ENCODE data around the gene ACTMAP.

ACTMAP gene

GRCh38 chr19:40750058-40750873 lies at the start of gene ACTMAP:
TSS of gene ACTMAP (minus strand) at chr19:40750477. CDS start at chr19:40749803, 674 bp downstream.
- ChIA-PET POLR2A (ENCODE audit: low non-redundant PET) (interaction anchor here (0.5 to 1.0 kb wide), 8 partner anchors 8 to 87 kb away, joined by 3 to 7 read pairs (median 4); partner anchors contain the start of gene COQ8B), CTCF (interaction anchor here (0.7 kb wide), 2 partner anchors 9 to 150 kb away, joined by 3 to 6 read pairs; no protein-coding TSS in a partner anchor)
- peak within 1 kb of the TSS; percentile 95 for H3K27ac ChIP-seq

GRCh38 chr19:40799558-40800338 lies 49.5 kb upstream of the ACTMAP start:
- TF ChIP-seq CTCF (conservative IDR thresholded peaks at IDR 0.05; ENCODE audit: low read depth) = no peak
- DNase-seq (ENCODE audit: low spot score) = no peak
- ChIA-PET POLR2A (ENCODE audit: low non-redundant PET) (no interaction called here), CTCF (no interaction called here)
- H3K27ac ChIP-seq = peak overlapping the region; percentile 88

More at GRCh38 chr19:40750058-40750873, at the start of gene ACTMAP:
- DNase-seq (ENCODE audit: low spot score) = peak; percentile 100
- TF ChIP-seq CTCF (conservative IDR thresholded peaks at IDR 0.05; ENCODE audit: low read depth) = no peak

GRCh38 chr19:40798683-40799557 lies 48.6 kb upstream of the ACTMAP start, which contains the start of gene EGLN2:
TSS of gene EGLN2 (plus strand) at chr19:40799191. CDS start at chr19:40800573, 1,382 bp downstream.
- TF ChIP-seq CTCF (conservative IDR thresholded peaks at IDR 0.05; ENCODE audit: low read depth) = no peak
- peak; percentile 98 for DNase-seq (ENCODE audit: low spot score)
- CTCF ChIA-PET = interaction anchor here (0.6 kb wide), 2 partner anchors 97 to 349 kb away, joined by 3 to 7 read pairs; no protein-coding TSS in a partner anchor
- POLR2A ChIA-PET (ENCODE audit: low non-redundant PET) = interaction anchor here (1.1 kb wide), 1 partner anchor 21 kb away, joined by 3 read pairs; the partner anchor contains the start of gene RAB4B
- peak within 1 kb of the TSS; percentile 88 for H3K27ac ChIP-seq

GRCh38 chr19:40797963-40798682 lies 47.8 kb upstream of the ACTMAP start:
- no peak for DNase-seq (ENCODE audit: low spot score)
- peak overlapping the region; percentile 88 for H3K27ac ChIP-seq
- CTCF ChIA-PET = interaction anchor here (0.6 kb wide), 2 partner anchors 96 to 350 kb away, joined by 3 to 7 read pairs; no protein-coding TSS in a partner anchor
- TF ChIP-seq CTCF (conservative IDR thresholded peaks at IDR 0.05; ENCODE audit: low read depth) = peak; percentile 60
- POLR2A ChIA-PET (ENCODE audit: low non-redundant PET) = interaction anchor here (1.1 kb wide), 1 partner anchor 20 kb away, joined by 3 read pairs; the partner anchor contains the start of gene RAB4B

GRCh38 chr19:40797166-40797962 lies 47.1 kb upstream of the ACTMAP start:
- CTCF ChIA-PET = interaction anchor here (0.6 kb wide), 1 partner anchor 340 kb away, joined by 3 read pairs; no protein-coding TSS in a partner anchor
- DNase-seq (ENCODE audit: low spot score) = no peak
- peak overlapping the region; percentile 88 for H3K27ac ChIP-seq
- no peak for TF ChIP-seq CTCF (conservative IDR thresholded peaks at IDR 0.05; ENCODE audit: low read depth)
- POLR2A ChIA-PET (ENCODE audit: low non-redundant PET) = no interaction called here
